Spleen (tissue), 7 donors: ENCODE data around the gene ITGBL1.

Experiments
- POLR2AphosphoS5 ChIP-seq, 3 donors: sonication (generic); formaldehyde crosslinking; IDR thresholded peaks; one replicate each; pipeline ENCODE4 v1.5.1; 2017; ENCODE audit warnings: antibody characterized with exemption in 3 of 3
- TF ChIP-seq, protein P1 (sequence below), 11 experiments: fragments of 200-600 bp in 7 of 11; fragments of 450-650 bp in 4 of 11; sonication (generic) in 4 of 11; IDR thresholded peaks in 8 of 11; conservative IDR thresholded peaks in 3 of 11; 1 replicate in 7 of 11; 2 replicates in 4 of 11; pipeline versions ENCODE4 v1.4.0 to v1.8.0; 2016 to 2021; ENCODE audit warnings: antibody characterized with exemption in 11 of 11, inconsistent platforms in 4 of 11, mild to moderate bottlenecking in 1 of 11
- donor health status: DM: no; HTN: no; CAD: no; lungs with moderate emphysema.
- donor health status: DM: no; HTN: no; CAD: no.
- donor health status: DM: no; HTN: no; CAD: no.

- TF ChIP-seq, protein P1, sequence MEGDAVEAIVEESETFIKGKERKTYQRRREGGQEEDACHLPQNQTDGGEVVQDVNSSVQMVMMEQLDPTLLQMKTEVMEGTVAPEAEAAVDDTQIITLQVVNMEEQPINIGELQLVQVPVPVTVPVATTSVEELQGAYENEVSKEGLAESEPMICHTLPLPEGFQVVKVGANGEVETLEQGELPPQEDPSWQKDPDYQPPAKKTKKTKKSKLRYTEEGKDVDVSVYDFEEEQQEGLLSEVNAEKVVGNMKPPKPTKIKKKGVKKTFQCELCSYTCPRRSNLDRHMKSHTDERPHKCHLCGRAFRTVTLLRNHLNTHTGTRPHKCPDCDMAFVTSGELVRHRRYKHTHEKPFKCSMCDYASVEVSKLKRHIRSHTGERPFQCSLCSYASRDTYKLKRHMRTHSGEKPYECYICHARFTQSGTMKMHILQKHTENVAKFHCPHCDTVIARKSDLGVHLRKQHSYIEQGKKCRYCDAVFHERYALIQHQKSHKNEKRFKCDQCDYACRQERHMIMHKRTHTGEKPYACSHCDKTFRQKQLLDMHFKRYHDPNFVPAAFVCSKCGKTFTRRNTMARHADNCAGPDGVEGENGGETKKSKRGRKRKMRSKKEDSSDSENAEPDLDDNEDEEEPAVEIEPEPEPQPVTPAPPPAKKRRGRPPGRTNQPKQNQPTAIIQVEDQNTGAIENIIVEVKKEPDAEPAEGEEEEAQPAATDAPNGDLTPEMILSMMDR (IDR thresholded peaks at IDR 0.05 in 8 of 11, conservative IDR thresholded peaks at IDR 0.05 in 3 of 11) = no peak
- no peak for TF ChIP-seq POLR2AphosphoS5 (IDR thresholded peaks at IDR 0.05)
Measured at GRCh38 chr13:101572456-101572855, 120.0 kb downstream of the ITGBL1 start.
